GM12873 (cell line): ENCODE results near the gene CHIT1.

Source experiments
- TF ChIP-seq, protein P1 (sequence below): IDR thresholded peaks from 2 replicates; pipeline ENCODE4 v1.5.1; 2012; ENCODE audit warnings: low read depth, mild to moderate bottlenecking, moderate library complexity, low read length, control low read depth; ENCODE audit not compliant: insufficient read depth; ENCODE audit errors: missing control alignments

The CHIT1 gene

DNA sequence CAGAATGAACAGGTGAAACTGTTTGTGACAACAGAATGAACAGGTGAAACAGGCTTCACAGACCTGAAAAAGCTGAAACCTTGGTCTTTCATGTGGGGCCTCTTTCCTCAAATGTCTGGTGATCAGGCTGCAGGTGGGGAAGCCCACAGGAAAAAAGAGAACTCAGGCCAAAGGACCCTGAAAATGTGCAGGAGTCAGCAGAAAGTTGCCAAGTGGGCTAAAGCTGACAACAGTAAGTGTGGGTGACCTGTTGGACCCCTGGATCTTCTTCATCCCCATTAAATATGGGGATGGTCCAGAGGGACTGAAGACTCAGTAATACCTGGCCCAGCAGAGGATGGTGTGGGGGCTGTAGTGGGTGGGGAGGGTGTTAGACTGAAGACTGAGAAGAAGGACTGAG is 9.1 kb upstream of the CHIT1 start:
- TF ChIP-seq, protein P1, sequence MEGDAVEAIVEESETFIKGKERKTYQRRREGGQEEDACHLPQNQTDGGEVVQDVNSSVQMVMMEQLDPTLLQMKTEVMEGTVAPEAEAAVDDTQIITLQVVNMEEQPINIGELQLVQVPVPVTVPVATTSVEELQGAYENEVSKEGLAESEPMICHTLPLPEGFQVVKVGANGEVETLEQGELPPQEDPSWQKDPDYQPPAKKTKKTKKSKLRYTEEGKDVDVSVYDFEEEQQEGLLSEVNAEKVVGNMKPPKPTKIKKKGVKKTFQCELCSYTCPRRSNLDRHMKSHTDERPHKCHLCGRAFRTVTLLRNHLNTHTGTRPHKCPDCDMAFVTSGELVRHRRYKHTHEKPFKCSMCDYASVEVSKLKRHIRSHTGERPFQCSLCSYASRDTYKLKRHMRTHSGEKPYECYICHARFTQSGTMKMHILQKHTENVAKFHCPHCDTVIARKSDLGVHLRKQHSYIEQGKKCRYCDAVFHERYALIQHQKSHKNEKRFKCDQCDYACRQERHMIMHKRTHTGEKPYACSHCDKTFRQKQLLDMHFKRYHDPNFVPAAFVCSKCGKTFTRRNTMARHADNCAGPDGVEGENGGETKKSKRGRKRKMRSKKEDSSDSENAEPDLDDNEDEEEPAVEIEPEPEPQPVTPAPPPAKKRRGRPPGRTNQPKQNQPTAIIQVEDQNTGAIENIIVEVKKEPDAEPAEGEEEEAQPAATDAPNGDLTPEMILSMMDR: no peak

DNA sequence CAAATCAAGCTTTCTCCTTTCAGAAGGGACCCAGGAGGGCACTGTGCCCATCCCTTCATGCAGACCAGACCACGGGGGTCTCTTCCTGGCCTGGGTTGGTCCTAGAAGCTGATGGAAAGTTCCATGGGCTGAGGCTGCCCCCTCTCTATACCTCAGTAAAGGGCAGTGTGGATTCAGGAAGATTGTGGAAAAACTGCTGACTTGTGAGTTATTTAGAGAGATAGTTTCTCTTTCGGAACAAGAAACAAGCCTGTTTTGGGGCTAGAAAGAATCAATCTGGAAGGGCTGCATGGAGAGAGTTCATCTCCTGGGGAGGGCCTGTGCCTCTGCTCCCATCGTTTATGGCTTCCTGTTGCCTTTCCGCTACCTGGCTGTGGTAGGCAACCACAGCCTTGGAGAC is 803 bp downstream of the CHIT1 start:
- TF ChIP-seq, protein P1: no peak

DNA sequence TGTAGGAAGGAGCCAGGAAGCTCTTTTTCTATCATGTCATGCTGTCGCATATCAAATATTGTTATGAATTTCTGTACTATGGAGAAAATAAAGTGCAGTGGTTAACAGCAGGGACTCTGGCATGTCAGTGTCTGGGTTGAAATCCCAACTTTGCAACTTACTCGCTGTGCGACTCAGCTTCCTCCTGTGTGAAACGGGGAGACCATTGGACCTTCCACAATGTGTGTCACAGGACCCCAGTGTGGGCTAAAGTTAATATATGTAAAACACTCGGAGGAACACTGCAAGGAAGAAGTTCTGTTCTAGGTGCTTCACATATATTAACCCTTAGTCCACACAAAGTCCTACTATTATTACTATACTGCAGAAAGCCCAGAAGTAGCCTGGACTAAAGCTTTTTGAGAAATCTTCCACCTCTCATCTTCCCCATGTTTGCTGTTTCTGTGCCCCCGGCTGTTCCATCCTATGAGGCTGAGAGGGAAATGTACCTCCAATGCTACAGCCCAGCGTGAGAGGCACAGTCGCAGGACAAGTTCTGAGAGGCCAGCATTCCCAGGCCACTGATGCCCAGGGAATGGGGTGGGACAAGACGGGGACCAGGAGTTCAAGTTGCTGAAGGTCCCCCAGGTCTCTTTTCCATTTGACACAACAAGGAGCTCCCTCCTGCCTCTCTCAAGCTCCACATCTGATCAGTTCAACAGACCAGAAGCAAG is 1.9 kb downstream of the CHIT1 start:
- TF ChIP-seq, protein P1: no peak

DNA sequence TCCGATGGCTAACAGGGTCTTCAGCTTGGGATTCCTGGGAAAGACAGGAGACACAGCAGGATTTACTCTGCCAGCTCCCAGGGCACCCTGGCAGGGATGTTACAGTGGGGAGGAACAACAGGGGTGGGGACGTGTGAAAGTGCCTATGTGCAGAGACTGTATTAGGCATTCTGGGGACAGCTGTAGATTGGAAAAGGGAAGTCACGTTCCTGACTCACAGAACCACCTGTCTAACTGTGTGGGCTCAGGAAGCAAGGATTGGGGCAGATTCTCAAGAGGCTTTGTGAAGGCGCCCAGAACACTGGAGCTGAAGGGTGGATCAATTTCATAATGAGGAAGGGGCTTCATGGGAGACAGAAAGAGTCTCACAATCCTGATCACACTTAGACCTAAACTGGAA is 4.4 kb downstream of the CHIT1 start:
- TF ChIP-seq, protein P1: no peak

DNA sequence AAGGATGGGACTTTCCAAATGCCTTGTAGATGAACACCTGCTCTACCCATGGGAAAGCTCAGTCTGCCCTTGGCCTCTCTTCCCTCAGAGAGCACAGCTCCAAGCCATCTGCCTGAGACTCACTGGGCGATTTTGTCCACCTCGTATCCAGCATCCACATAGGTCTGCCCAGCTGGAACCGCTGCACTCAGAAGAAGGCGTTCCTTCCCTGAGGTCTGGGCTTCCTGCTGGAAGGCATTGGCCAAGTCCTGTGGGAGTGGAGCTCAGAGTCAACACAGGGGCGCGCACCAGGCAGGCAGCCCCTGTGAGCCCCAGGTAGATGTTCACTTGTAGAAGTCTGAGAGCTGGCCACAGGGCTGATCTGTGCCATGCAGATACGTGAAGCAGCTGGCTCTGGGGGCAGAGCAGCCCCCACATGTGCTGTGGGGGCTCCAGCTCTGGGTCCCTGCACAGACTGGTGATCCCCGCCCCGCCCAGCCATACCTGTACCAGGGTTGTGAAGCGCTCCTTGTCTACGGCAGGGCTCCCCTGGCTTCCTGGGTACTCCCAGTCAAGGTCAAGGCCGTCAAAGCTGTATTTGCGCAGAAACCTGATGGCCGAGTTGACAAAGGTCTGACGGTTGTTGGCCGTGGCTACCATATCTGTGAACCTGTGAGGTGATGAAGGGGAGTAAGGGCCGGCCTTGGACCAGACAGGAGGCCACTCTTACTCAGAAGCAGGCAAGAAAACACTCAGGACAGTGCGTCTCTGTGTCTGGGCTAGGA is 6.3 kb downstream of the CHIT1 start:
- TF ChIP-seq, protein P1: no peak

DNA sequence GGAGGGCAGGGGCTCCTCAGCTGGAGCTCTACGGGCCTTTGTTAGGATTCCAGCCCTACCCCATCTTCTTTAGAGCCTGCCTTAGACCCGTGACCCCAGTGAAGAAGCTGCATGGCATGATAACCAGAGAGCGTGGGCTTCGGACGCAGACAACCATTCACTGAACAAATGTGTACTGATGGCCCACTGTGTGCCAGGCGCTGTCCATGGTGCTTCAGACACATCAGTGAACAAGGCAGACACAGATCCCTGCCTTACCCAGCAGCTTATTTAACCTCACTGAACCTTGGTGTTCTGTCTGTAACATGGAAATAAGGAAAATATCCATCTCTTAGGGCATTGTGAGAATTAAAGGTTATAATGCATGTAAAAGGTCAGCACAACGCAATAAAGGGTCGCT is 9.5 kb downstream of the CHIT1 start:
- TF ChIP-seq, protein P1: no peak

DNA sequence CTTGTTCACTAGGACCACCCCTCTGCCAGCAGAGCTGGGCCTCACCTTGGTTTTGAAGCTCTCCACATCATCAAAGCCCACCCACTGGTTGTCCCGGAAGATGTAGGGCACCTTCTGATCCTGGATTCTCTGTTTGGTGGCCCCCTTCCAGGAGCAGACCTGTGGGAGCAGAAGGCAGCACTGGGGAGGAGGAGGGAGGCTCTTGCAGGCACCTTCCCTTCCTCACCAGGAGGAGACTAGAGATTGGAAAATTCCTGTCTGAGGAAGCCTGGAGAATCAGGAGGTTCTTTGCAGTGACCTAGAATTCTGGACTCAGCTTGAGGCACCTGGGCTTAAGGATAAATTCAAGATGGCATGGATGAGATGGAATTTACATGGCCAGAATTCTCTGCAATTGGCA is 10.3 kb downstream of the CHIT1 start:
- TF ChIP-seq, protein P1: no peak
